ENCODE measurements around the gene SLC4A7.
A peak's percentile ranks its signal among the peaks of the same experiment; 100 is the strongest.
"Not testable (repeated sequence)": the region's sequence is repeated elsewhere in the genome, so short reads cannot be mapped to it uniquely, and the experiment has no call there.

Gene SLC4A7

GRCh38 chr3:27357665-27358258 lies 126.4 kb downstream of the SLC4A7 start:
- peak; percentile 66 for FAIRE-seq

DNA sequence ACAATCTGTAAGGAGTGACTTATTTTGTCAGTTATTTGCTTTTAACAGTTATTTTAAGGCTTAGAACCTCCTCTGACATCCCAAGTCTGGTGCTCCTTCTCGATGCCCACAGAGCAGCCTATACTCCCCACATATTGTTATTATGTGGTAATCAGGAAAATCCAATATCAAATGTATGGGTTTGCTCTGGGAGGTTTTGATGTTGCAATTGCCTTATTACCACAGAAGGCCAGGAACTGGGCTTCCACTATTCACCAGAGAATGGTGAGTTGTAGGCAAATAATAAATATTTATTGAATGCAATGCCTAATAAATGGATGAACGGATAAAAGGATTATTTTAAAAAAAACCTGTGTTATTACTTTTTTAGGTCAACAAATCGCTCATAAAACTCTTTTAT lies 127.2 kb downstream of the SLC4A7 start:
- no peak for FAIRE-seq

- FAIRE-seq, result no peak
These were observed 129.5 kb downstream of the SLC4A7 start for GRCh38 chr3:27354588-27355203.

DNA sequence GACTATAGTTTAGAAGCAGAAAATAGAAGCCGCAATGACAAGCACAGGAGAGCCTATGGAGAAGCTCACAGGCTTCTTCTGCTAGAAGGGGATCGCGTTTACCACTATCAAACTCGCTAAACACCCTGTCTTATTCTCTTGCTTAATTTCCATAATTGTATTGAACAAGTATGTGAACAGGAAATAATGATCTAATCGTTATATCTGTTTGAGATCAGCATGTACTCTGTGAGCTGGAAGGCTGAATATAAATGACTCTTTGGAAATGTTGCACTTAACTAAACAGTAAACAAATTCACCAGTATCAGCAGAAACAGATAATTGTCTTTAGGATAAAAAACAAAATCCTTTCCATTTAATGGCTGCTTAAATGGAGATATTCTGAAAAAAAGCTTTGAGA lies 130.0 kb downstream of the SLC4A7 start:
- FAIRE-seq, result no peak

DNA sequence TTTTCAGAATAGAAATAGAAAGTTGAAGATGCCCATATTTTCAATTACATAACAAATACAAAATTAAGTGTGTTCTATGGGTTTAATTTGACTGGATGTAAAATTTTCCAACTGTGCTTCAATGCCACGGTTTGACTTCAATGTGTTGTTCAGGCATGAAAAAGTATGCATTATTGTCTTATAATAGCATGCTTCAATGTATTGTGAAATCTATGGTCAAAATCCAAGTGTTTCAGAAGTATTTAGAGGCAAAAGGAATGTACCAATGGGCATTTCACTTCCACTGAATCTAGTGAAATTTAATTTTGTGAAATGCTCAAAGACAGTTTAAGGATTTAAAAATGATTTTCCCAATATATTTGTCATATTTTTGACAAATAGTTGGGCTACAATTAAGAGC lies 131.0 kb downstream of the SLC4A7 start:
- FAIRE-seq, result no peak

GRCh38 chr3:27352047-27352446 lies 132.1 kb downstream of the SLC4A7 start:
- FAIRE-seq, result no peak

DNA sequence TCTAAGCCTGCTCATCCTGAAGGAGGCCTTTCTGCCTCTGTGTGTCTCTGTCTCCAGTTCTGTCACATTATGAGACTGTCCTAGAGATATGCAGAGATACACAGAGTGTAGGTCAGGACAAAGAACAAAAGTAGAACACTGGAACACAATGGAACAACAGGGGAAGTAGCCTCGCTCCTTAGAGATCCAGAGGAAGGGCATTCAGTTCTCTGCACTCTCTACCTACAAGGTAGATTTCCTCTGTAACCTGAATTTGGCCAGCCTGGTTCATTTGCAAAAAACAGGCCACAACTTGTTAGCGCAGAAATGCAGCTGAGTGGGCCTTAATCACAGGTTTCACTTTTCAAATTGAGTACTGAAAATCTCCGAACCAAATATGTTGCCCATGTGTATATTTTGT lies 134.4 kb downstream of the SLC4A7 start:
- no peak for FAIRE-seq

DNA sequence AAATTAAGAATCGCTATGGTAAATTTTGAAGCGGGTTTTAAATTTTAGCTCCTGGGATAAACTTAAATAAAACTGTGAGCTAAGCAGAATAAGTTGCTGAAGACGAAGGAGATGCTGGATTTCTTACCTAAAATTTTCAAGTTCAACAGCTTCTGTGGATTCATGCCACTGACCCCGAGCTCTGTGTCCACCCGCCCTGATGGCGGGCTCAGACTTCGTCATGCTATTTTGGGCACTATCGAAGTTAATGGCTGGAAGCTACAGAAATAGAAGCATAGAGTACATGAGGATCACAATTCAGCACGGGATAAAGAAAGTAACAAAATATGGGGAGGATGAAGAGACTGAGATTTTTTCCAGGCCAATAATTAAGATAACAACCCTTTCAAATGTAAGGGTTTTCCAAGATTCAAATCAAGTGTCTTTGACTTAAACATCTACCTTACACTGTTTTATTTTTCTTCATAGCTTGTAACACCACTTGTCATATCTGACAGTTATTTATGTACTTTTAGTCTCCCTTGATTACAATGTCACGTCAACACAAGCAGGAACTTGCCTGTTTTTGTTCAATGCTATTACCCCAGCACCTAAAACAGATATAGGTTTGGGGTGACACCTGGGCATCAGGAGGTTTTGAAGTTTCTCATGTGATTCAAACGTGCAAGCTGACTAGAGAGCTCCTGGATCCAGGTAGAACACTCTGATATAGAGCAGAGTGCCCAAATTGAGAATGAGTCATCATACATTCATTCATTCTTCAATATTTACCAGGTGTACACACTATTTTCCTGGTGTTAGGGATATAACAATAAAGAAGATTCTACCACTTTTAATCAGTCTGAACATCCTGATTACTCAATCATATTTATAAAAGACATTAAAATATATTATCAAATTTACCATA lies 138.0 kb downstream of the SLC4A7 start:
- FAIRE-seq, result no peak

- no peak for FAIRE-seq
These were observed 138.7 kb downstream of the SLC4A7 start for GRCh38 chr3:27345493-27345892.

DNA sequence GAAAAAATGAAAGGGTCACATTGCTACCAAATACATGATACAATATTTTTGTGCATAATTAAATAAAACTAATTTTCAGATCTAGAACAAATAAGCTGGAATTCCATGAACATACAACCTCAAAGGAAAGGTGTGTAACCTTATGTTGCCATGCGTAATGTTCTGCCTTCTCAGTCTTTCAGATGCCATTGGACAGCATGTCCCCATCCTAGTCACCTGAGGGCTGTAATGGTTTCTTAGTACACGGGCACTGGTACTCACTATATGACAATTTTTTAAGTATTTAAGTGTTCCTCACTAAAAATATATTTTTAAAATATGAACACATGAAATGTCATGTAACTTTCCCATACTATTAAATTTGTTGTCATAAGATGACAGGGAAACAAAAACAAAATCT lies 139.1 kb downstream of the SLC4A7 start:
- FAIRE-seq, result no peak

GRCh38 chr3:27344192-27344591 lies 140.0 kb downstream of the SLC4A7 start:
- no peak for FAIRE-seq

DNA sequence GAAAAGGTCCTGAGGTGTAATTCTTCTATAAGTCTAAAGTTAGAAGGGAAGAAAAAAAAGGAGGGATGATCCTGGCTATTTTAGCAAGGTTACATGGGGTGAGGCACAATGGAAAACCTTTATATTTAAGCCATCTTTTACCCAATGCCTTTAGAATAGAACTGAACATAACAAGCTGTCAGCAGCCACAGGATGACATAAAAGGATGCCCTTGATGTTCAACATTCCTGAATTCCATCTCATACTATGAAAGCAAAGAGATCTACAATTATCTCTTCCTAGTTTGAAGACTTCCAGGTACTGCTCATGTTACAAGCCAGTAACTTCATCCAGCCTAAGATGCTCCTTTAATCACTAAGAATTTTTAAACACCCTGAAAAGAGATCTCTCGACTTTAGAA lies 141.9 kb downstream of the SLC4A7 start:
- FAIRE-seq, result no peak

GRCh38 chr3:27340534-27340933 lies 143.7 kb downstream of the SLC4A7 start:
- no peak for FAIRE-seq

GRCh38 chr3:27335571-27335970 lies 148.6 kb downstream of the SLC4A7 start:
- FAIRE-seq, result no peak

- no peak for FAIRE-seq
These were observed 150.3 kb downstream of the SLC4A7 start for GRCh38 chr3:27333843-27334242.

DNA sequence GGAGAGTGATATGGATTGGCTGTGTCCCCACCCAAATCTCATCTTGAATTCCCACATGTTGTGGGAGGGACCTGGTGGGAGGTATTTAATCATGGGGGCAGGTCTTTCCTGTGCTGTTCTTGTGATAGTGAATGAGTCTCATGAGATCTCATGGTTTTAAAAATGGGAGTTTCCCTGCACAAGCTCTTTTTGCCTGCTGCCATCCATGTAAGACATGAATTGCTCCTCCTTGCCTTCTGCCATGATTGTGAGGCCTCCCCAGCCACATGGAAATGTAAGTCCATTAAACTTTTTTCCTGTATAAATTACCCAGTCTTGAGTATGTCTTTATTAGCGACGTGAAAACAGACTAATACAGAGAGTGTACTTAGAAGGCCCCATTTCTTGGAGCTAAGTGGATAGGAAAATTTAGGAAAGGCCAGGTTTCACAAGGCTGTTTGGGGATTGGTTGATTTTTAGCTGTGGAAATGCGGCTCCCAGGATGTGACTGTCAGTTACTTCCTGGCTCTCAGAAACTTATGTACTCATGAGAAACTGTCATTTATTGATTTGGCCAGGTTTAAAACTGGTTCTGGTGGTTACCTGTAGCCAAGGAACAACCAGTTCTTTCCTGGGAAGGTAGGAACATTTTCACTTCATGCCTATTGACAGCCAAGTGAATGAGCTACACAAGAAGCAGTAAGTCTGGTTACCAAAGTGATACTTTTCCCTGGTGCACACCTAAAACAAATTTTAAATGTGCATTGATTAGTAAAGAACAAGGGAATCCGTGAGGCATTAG lies 155.0 kb downstream of the SLC4A7 start:
- FAIRE-seq, result not testable (repeated sequence)

GRCh38 chr3:27326629-27327545 lies 157.3 kb downstream of the SLC4A7 start:
- no peak for FAIRE-seq

DNA sequence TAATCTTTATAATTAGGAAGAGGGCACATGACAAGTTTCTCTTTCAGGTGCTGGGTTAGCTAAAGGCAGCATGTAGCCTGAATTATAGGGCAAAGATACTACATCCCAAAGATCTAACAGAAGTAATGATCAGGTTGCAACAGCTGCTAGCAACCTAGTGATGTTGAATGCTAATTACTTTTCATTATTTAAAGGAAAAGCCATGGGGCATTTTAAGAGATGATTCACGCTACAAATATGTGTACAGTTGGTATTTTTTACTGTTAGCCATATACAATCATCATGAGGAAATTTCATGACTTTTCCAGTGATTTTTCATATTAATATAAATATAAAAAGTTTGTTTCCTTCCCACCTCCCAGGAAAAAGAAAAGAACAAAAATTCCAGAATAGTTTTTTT lies 158.0 kb downstream of the SLC4A7 start:
- FAIRE-seq, result no peak

GRCh38 chr3:27325419-27325818 lies 158.8 kb downstream of the SLC4A7 start:
- FAIRE-seq, result no peak

DNA sequence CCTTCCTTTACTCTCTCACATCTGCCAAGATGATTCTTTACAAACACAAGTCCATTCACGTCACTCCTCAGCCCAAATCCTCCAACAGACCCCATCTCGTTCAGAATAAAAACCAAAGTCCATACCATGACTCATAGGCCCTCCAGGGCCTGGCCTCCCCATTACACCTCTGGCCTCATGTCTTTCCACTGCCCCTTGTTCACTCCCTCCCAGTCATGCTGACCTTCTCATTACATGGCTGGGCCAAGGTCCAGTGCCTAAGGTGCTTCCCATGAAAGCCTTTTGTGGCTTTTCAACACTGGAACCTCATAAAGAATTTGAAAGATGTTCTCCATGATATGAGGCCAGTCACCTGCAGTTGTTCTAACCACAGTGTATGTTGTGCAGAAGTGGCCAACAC lies 159.5 kb downstream of the SLC4A7 start:
- no peak for FAIRE-seq

- no peak for FAIRE-seq
These were observed 161.1 kb downstream of the SLC4A7 start for GRCh38 chr3:27323087-27323570.

Data from A204.1 (cell line).